IMR-90 (cell line): ENCODE data around the gene UPK2. TPM values are rescaled to one million over a fixed set of nuclear protein-coding genes. Genes with fewer than 3 reads are reported as not detected.
A peak's percentile ranks its signal among the peaks of the same experiment; 100 is the strongest.
"Not testable (repeated sequence)": the region's sequence is repeated elsewhere in the genome, so short reads cannot be mapped to it uniquely, and the experiment has no call there.

Experiments
- ATAC-seq: fragments of 200-7000 bp; cut with Tn5 transposase; 2 replicates; pipeline ENCODE4 v1.9.1; 2020; ENCODE audit warnings: low read depth, mild to moderate bottlenecking, moderate library complexity
- BruUV-seq: library from RNA; stranded (reverse); fragments of 400-500 nt; replicated peaks from 2 replicates; lab custom pipeline; 2021; lab: Mats Ljungman, UMichigan
- CTCF ChIA-PET: fragments of 300-600 bp; formaldehyde crosslinking; extraction: SDS; loops from one replicate; lab custom pipeline; 2021; ENCODE audit warnings: antibody characterized with exemption; lab: Yijun Ruan, JAX
- POLR2A ChIA-PET: fragments of 300-600 bp; sonication (Branson Sonifier 250); formaldehyde crosslinking; loops from one replicate; lab custom pipeline; 2022; ENCODE audit warnings: antibody characterized with exemption; ENCODE audit not compliant: unreplicated experiment; lab: Charles Lee
- DNase-seq: peaks from one replicate; pipeline ENCODE4 v3.0.0; 2013
- H2AFZ ChIP-seq: replicated peaks from 2 replicates; pipeline ENCODE3; 2013; ENCODE audit warnings: low read length, mild to moderate bottlenecking; ENCODE audit not compliant: poor library complexity
- H2AK5ac ChIP-seq: 2 replicates; pipeline ENCODE4 v1.6.1; 2013; ENCODE audit warnings: low read depth, low read length, inconsistent platforms
- H2AK9ac ChIP-seq: replicated peaks from 2 replicates; pipeline ENCODE3; 2013; ENCODE audit warnings: mild to moderate bottlenecking, low read depth, low read length, moderate library complexity; ENCODE audit not compliant: poor library complexity
- H2BK120ac ChIP-seq: 2 replicates; pipeline ENCODE4 v1.6.1; 2013; ENCODE audit warnings: low read depth, low read length, inconsistent platforms
- H2BK15ac ChIP-seq: 3 replicates; pipeline ENCODE4 v1.6.1; 2013; ENCODE audit warnings: low read depth, low read length, inconsistent platforms
- H2BK20ac ChIP-seq: 2 replicates; pipeline ENCODE4 v1.6.1; 2013; ENCODE audit warnings: low read depth, mild to moderate bottlenecking, inconsistent platforms, low read length, moderate library complexity
- H2BK5ac ChIP-seq: 2 replicates; pipeline ENCODE4 v1.6.1; 2013; ENCODE audit warnings: mild to moderate bottlenecking, low read depth, low read length, inconsistent platforms; ENCODE audit not compliant: poor library complexity, severe bottlenecking
- H3K14ac ChIP-seq: replicated peaks from 2 replicates; pipeline ENCODE4 v1.6.1; 2013; ENCODE audit warnings: low read depth, low read length, inconsistent platforms
- H3K18ac ChIP-seq: 2 replicates; pipeline ENCODE4 v1.6.1; 2013; ENCODE audit warnings: low read depth, low read length, control low read depth
- H3K23ac ChIP-seq: 2 replicates; pipeline ENCODE4 v1.6.1; 2013; ENCODE audit warnings: low read depth, low read length, inconsistent platforms
- H3K27ac ChIP-seq: 2 replicates; pipeline ENCODE4 v1.5.1; 2013; ENCODE audit warnings: mild to moderate bottlenecking, control low read depth, low read length; ENCODE audit not compliant: insufficient read depth
- H3K27me3 ChIP-seq: 2 replicates; pipeline ENCODE4 v1.6.1; 2013; ENCODE audit warnings: low read length; ENCODE audit not compliant: control insufficient read depth, insufficient read depth
- H3K36me3 ChIP-seq: 2 replicates; pipeline ENCODE4 v1.6.1; 2013; ENCODE audit warnings: low read length, mixed read lengths; ENCODE audit not compliant: control insufficient read depth, insufficient read depth
- H3K4ac ChIP-seq: 2 replicates; pipeline ENCODE4 v1.6.1; 2013; ENCODE audit warnings: low read depth, low read length, inconsistent platforms
- H3K4me1 ChIP-seq: 2 replicates; pipeline ENCODE4 v1.6.1; 2013; ENCODE audit warnings: low read length, mixed read lengths; ENCODE audit not compliant: control insufficient read depth, insufficient read depth
- H3K4me2 ChIP-seq: 2 replicates; pipeline ENCODE4 v1.6.1; 2013; ENCODE audit warnings: low read depth, mild to moderate bottlenecking, control low read depth, low read length, moderate library complexity
- H3K4me3 ChIP-seq: 2 replicates; pipeline ENCODE4 v1.5.1; 2013; ENCODE audit warnings: low read depth, mild to moderate bottlenecking, control low read depth, low read length, moderate library complexity; ENCODE audit not compliant: insufficient read depth
- H3K56ac ChIP-seq: 2 replicates; pipeline ENCODE4 v1.6.1; 2013; ENCODE audit warnings: low read length, inconsistent platforms; ENCODE audit not compliant: insufficient read depth; ENCODE audit errors: extremely low read depth
- H3K79me1 ChIP-seq, 2 experiments: 2 replicates each; pipeline ENCODE4 v1.6.1; 2013; ENCODE audit warnings: low read length in 2 of 2, inconsistent platforms in 1 of 2, low read depth in 1 of 2
- H3K9ac ChIP-seq: 2 replicates; pipeline ENCODE4 v1.6.1; 2013; ENCODE audit warnings: low read depth, low read length, control low read depth
- H3K9me1 ChIP-seq: 2 replicates; pipeline ENCODE4 v1.6.1; 2013; ENCODE audit warnings: low read length, inconsistent platforms; ENCODE audit not compliant: insufficient read depth
- H3K9me3 ChIP-seq: 2 replicates; pipeline ENCODE4 v1.6.1; 2013; ENCODE audit warnings: low read length; ENCODE audit not compliant: control insufficient read depth, insufficient read depth
- H4K20me1 ChIP-seq: 2 replicates; pipeline ENCODE4 v1.6.1; 2013; ENCODE audit warnings: low read length, inconsistent platforms; ENCODE audit not compliant: insufficient read depth
- H4K5ac ChIP-seq: 2 replicates; pipeline ENCODE4 v1.6.1; 2013; ENCODE audit warnings: mild to moderate bottlenecking, low read depth, low read length, control low read depth
- H4K8ac ChIP-seq, 2 experiments: 2 replicates each; pipeline ENCODE4 v1.6.1; 2013; ENCODE audit warnings: low read depth in 2 of 2, low read length in 2 of 2, control low read depth in 1 of 2, inconsistent platforms in 1 of 2
- H4K91ac ChIP-seq: 2 replicates; pipeline ENCODE4 v1.6.1; 2013; ENCODE audit warnings: low read depth, low read length, inconsistent platforms; ENCODE audit not compliant: insufficient read depth
- CHD1 ChIP-seq: IDR thresholded peaks from 2 replicates; pipeline ENCODE4 v1.6.1; 2012; ENCODE audit warnings: low read depth, low read length, improper control_type of control experiment
- ELK1 ChIP-seq: fragments of 150-350 bp; IDR thresholded peaks from 2 replicates; pipeline ENCODE4 v1.6.1; 2016; ENCODE audit warnings: low read depth, mild to moderate bottlenecking, low read length, moderate library complexity, borderline replicate concordance
- MXI1 ChIP-seq: IDR thresholded peaks from 2 replicates; pipeline ENCODE4 v1.6.1; 2012; ENCODE audit warnings: low read depth, mild to moderate bottlenecking, low read length, moderate library complexity, borderline replicate concordance
- NFE2L2 ChIP-seq: fragments of 150-350 bp; IDR thresholded peaks from 2 replicates; pipeline ENCODE4 v1.6.1; 2016; ENCODE audit warnings: low read depth, mild to moderate bottlenecking, low read length
- RAD21 ChIP-seq: IDR thresholded peaks from 2 replicates; pipeline ENCODE4 v1.6.1; 2012; ENCODE audit warnings: low read length, improper control_type of control experiment
- RCOR1 ChIP-seq: IDR thresholded peaks from 2 replicates; pipeline ENCODE4 v1.6.1; 2012; ENCODE audit warnings: mild to moderate bottlenecking, low read length, improper control_type of control experiment; ENCODE audit not compliant: insufficient replicate concordance
- RFX5 ChIP-seq: IDR thresholded peaks from 2 replicates; pipeline ENCODE4 v1.8.0; 2012; ENCODE audit warnings: low read depth, mild to moderate bottlenecking, low read length, moderate library complexity
- WGBS, 2 experiments: methylation state at CpG; one replicate each; pipeline versions ENCODE4 v1.1.5 to v1.1.7; 2013; ENCODE audit warnings: missing lambda C conversion rate in 2 of 2; ENCODE audit not compliant: insufficient read length in 1 of 2; ENCODE audit errors: extremely low coverage in 2 of 2; 5-methylcytosine and 5-hydroxymethylcytosine counted together
- dilution Hi-C: fragments of 300-500 bp; cut with HindIII; formaldehyde crosslinking; loops from one replicate; pipeline ENCODE4 v1.14.3; 2018; ENCODE audit warnings: low sequenced_read_pairs; ENCODE audit not compliant: unreplicated experiment
- in situ Hi-C: fragments of 300-500 bp; cut with MboI; formaldehyde crosslinking; loops from 3 replicates; pipeline ENCODE4 v1.14.3; 2019; ENCODE audit warnings: low sequenced_read_pairs, inconsistent platforms, mixed read lengths
- intact Hi-C: fragments of 100-400 bp; cut with micrococcal nuclease; formaldehyde crosslinking; loops from 2 replicates; pipeline ENCODE4 v1.10.0; 2022
- polyA plus RNA-seq, 3 experiments: library from polyadenylated mRNA; depleted of rRNA; stranded (reverse); fragments of >200 nt; gene quantifications; 2 replicates each; pipeline ENCODE4 v1.2.3, GENCODE V29; 2012; ENCODE audit warnings: low replicate concordance in 1 of 3
- total RNA-seq: library from RNA; depleted of rRNA; stranded (reverse); fragments of >200 nt; gene quantifications from 2 replicates; pipeline ENCODE4 v1.2.3, GENCODE V29; 2012
- TF ChIP-seq, protein P1 (sequence below): fragments of 150-350 bp; IDR thresholded peaks from 2 replicates; pipeline ENCODE4 v1.6.1; 2017; ENCODE audit warnings: mild to moderate bottlenecking, antibody characterized with exemption, low read length, low read depth

UPK2 gene
- total and polyA plus RNA-seq, 2 of the 4 experiments (the other 2 are of a cell fraction): 0.26 TPM; not detected in 1

GRCh38 chr11:118953265-118953664 lies 2.8 kb upstream of the UPK2 start:
- Histone ChIP-seq H4K20me1 (no peaks in the 10 kb centered on the region), H3K79me1 (no peaks in the 10 kb centered on the region), H3K36me3 (no peaks in the 10 kb centered on the region), H3K4ac (no peak overlapping the region), H3K14ac (no peak overlapping the region), H3K9me1 (no peaks in the 10 kb centered on the region), H4K5ac (no peak overlapping the region), H3K9me3 (no peaks in the 10 kb centered on the region), H3K4me3 (no peak overlapping the region), H3K27me3 (peaks cover 41% of the 10 kb centered on the region), H2BK120ac (no peak overlapping the region), H2AFZ (no peak overlapping the region), H3K4me1 (no peaks in the 10 kb centered on the region), H3K27ac (no peak overlapping the region), H4K91ac (no peak overlapping the region), H3K4me2 (no peak overlapping the region), H3K23ac (no peak overlapping the region), H2BK15ac (no peak overlapping the region), H2AK9ac (no peak overlapping the region), H2BK20ac (no peak overlapping the region), H3K56ac (no peak overlapping the region), H3K9ac (no peak overlapping the region), H3K18ac (no peak overlapping the region), H2AK5ac (no peak overlapping the region), H2BK5ac (no peak overlapping the region), H4K8ac (no peak overlapping the region)
- no peak for TF ChIP-seq ELK1
- TF ChIP-seq, protein P1, sequence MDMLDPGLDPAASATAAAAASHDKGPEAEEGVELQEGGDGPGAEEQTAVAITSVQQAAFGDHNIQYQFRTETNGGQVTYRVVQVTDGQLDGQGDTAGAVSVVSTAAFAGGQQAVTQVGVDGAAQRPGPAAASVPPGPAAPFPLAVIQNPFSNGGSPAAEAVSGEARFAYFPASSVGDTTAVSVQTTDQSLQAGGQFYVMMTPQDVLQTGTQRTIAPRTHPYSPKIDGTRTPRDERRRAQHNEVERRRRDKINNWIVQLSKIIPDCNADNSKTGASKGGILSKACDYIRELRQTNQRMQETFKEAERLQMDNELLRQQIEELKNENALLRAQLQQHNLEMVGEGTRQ: no peak
- no peak for TF ChIP-seq NFE2L2
- no peak for TF ChIP-seq RFX5
- no peak for TF ChIP-seq RCOR1
- TF ChIP-seq MXI1: no peak
- no peak for TF ChIP-seq CHD1
- TF ChIP-seq RAD21: no peak
- WGBS, 2 experiments: no CpG with 5 or more reads among the region's 6 CpGs
- dilution Hi-C loops: no loop called here
- DNase-seq (peak; percentile 18), ATAC-seq (no peak)
- in situ Hi-C loops: no loop called here
- ChIA-PET POLR2A (no interaction called here), CTCF (interaction anchor here (1.9 kb wide), 1 partner anchor 263 kb away, joined by 7 read pairs; no protein-coding TSS in a partner anchor)
- BruUV-seq: no TSS peak
- intact Hi-C loops: no loop called here

GRCh38 chr11:118953976-118954375 lies 2.1 kb upstream of the UPK2 start:
- WGBS, 2 experiments: no CpG with 5 or more reads among the region's 6 CpGs
- H2BK20ac ChIP-seq, H3K79me1 ChIP-seq, H2AK9ac ChIP-seq, H4K20me1 ChIP-seq, H3K14ac ChIP-seq, H2AK5ac ChIP-seq, H2BK120ac ChIP-seq, intact Hi-C loops, H3K9me1 ChIP-seq, ATAC-seq, H3K56ac ChIP-seq, BruUV-seq, in situ Hi-C loops, H3K9me3 ChIP-seq, H3K36me3 ChIP-seq, H4K5ac ChIP-seq, H2BK15ac ChIP-seq, H2BK5ac ChIP-seq, H3K4me1 ChIP-seq, DNase-seq, H3K4me3 ChIP-seq, dilution Hi-C loops, H4K8ac ChIP-seq, POLR2A ChIA-PET, H3K4me2 ChIP-seq, H4K91ac ChIP-seq, H3K18ac ChIP-seq, H3K9ac ChIP-seq, H3K27ac ChIP-seq, H3K4ac ChIP-seq, H2AFZ ChIP-seq: not testable (repeated sequence)
- Histone ChIP-seq H3K23ac (0 out of 2 replicates have a peak overlapping the region, but pooled peaks have one; percentile 49), H3K27me3 (peaks cover 42% of the 10 kb centered on the region)
- CTCF ChIA-PET: interaction anchor here (1.9 kb wide), 1 partner anchor 264 kb away, joined by 7 read pairs; no protein-coding TSS in a partner anchor
